Loucy (cell line): Measurements from ENCODE around the gene SLC6A13.

ENCODE experiments used
- H2AFZ ChIP-seq: fragments of 200-600 bp; sonication (generic); 2 replicates; pipeline ENCODE4 v1.6.0; 2016; ENCODE audit warnings: antibody characterized with exemption, mild to moderate bottlenecking, low read length, moderate library complexity
- H3F3A ChIP-seq: fragments of 200-600 bp; 2 replicates; pipeline ENCODE4 v1.6.0; 2016; ENCODE audit warnings: antibody characterized with exemption, low read depth, mild to moderate bottlenecking
- H3K27me3 ChIP-seq: fragments of 200-600 bp; sonication (generic); 2 replicates; pipeline ENCODE4 v1.6.1; 2014; ENCODE audit warnings: low read length, mild to moderate bottlenecking; ENCODE audit not compliant: insufficient read depth, poor library complexity, severe bottlenecking
- H3K36me3 ChIP-seq: fragments of 200-600 bp; sonication (generic); 2 replicates; pipeline ENCODE4 v1.6.1; 2016; ENCODE audit warnings: low read length; ENCODE audit not compliant: insufficient read depth
- H3K4me1 ChIP-seq: fragments of 200-600 bp; sonication (generic); 2 replicates; pipeline ENCODE4 v1.5.1; 2014; ENCODE audit warnings: low read length, mild to moderate bottlenecking; ENCODE audit not compliant: insufficient read depth, poor library complexity, severe bottlenecking
- H3K4me2 ChIP-seq: fragments of 200-600 bp; sonication (generic); 2 replicates; pipeline ENCODE4 v1.6.0; 2014; ENCODE audit warnings: antibody characterized with exemption, low read length, low read depth, mild to moderate bottlenecking; ENCODE audit not compliant: poor library complexity, severe bottlenecking
- H3K4me3 ChIP-seq: fragments of 200-600 bp; sonication (generic); 2 replicates; pipeline ENCODE4 v1.5.1; 2014; ENCODE audit warnings: low read length, mild to moderate bottlenecking, mixed read lengths; ENCODE audit not compliant: poor library complexity, severe bottlenecking
- H3K79me2 ChIP-seq: fragments of 200-600 bp; sonication (generic); 2 replicates; pipeline ENCODE4 v1.6.1; 2014; ENCODE audit warnings: low read length; ENCODE audit not compliant: insufficient read depth
- H3K9ac ChIP-seq: fragments of 200-600 bp; sonication (generic); 2 replicates; pipeline ENCODE4 v1.6.0; 2014; ENCODE audit warnings: mild to moderate bottlenecking, low read depth, low read length, moderate library complexity; ENCODE audit not compliant: poor library complexity, severe bottlenecking
- H3K9me2 ChIP-seq: fragments of 200-600 bp; sonication (generic); replicated peaks from 2 replicates; pipeline ENCODE4 v1.6.1; 2016; ENCODE audit warnings: low read depth, low read length, mixed read lengths
- H3K9me3 ChIP-seq: fragments of 200-600 bp; sonication (generic); 2 replicates; pipeline ENCODE4 v1.6.1; 2014; ENCODE audit warnings: mild to moderate bottlenecking, antibody characterized with exemption, low read length, low read depth; ENCODE audit not compliant: insufficient read depth
- H4K20me1 ChIP-seq: fragments of 200-600 bp; sonication (generic); 2 replicates; pipeline ENCODE4 v1.6.0; 2014; ENCODE audit warnings: antibody characterized with exemption, low read length, mild to moderate bottlenecking; ENCODE audit not compliant: insufficient read depth, poor library complexity, severe bottlenecking
- EZH2phosphoT487 ChIP-seq: fragments of 200-600 bp; IDR thresholded peaks from 2 replicates; pipeline ENCODE4 v1.6.1; 2018; ENCODE audit warnings: antibody characterized with exemption, mild to moderate bottlenecking, moderate library complexity, borderline replicate concordance
- TF ChIP-seq, protein P1 (sequence below): fragments of 200-600 bp; sonication (generic); conservative IDR thresholded peaks from 2 replicates; pipeline ENCODE4 v1.5.1; 2014; ENCODE audit warnings: mild to moderate bottlenecking, antibody characterized with exemption, low read length

Gene SLC6A13

DNA sequence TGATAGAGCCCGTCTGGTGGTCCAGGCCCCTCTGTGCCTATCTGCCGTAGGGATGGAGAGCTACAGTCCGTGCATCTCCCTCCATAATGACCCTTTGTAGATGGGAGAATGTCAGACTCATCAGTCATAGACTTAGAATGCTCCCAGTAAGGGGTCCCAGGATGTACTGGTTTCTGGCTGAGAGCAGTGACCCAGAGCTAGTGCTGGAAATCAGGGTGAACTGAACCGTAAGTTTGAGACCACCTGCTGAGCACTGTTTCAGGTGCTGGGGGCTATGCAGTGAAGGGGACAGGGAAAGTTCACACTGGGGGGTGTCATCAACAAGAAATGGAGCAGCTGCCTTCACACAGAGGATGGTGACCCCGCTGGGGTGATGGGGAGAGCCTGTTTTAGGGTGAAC lies 82.8 kb downstream of the SLC6A13 start:
- TF ChIP-seq EZH2phosphoT487, result no peak
- TF ChIP-seq, protein P1, sequence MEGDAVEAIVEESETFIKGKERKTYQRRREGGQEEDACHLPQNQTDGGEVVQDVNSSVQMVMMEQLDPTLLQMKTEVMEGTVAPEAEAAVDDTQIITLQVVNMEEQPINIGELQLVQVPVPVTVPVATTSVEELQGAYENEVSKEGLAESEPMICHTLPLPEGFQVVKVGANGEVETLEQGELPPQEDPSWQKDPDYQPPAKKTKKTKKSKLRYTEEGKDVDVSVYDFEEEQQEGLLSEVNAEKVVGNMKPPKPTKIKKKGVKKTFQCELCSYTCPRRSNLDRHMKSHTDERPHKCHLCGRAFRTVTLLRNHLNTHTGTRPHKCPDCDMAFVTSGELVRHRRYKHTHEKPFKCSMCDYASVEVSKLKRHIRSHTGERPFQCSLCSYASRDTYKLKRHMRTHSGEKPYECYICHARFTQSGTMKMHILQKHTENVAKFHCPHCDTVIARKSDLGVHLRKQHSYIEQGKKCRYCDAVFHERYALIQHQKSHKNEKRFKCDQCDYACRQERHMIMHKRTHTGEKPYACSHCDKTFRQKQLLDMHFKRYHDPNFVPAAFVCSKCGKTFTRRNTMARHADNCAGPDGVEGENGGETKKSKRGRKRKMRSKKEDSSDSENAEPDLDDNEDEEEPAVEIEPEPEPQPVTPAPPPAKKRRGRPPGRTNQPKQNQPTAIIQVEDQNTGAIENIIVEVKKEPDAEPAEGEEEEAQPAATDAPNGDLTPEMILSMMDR, result no peak
- H4K20me1 ChIP-seq, result no peaks in the 10 kb centered on the region

DNA sequence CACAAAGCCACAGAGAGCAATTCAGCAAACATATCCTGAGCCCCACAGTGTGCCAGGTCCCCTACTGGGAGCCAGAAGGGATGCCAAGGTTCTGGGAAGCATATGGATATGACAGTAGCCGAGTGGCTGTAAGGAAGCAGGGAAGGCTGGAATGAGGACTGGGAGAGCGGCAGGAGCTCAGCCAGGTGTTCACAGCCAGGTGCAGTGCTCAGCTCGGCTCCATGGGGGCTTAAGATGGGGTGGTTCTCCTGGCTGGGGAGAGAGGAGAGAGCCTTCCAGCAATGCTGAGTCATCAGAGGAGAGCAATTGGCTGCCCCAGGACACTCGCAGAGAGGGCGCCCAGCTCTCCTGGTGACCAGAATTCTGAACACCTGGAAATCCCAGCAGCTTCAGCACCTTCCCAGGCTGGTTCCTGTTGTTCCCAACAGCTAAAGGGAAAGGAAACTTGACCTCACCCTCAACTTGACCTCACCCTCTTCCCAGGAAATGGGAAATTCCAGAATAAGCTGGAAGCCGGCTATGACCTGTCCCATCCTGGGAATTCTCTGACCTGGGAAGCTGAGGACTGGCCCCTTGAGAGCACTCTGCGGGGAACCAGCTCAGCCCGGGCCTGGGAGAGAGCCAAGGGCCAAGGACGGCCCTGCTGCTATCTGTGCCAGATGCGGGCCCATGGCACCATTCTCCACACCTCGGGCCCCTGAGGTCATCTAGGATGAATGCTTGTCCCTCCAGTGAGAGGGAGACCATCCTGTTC lies 83.3 kb downstream of the SLC6A13 start:
- H3K4me1 ChIP-seq, result peaks cover 65% of the 10 kb centered on the region
- peak overlapping the region; percentile 48 for H3K4me3 ChIP-seq
- no peaks in the 10 kb centered on the region for H4K20me1 ChIP-seq
- H3K9me3 ChIP-seq, result no peaks in the 10 kb centered on the region
- no peaks in the 10 kb centered on the region for H3K9me2 ChIP-seq
- no peak overlapping the region for H2AFZ ChIP-seq
- H3K27me3 ChIP-seq, result no peaks in the 10 kb centered on the region
- TF ChIP-seq, protein P1, result no peak
- no peak for TF ChIP-seq EZH2phosphoT487
- H3K36me3 ChIP-seq, result no peaks in the 10 kb centered on the region
- H3F3A ChIP-seq, result no peaks in the 10 kb centered on the region
- H3K4me2 ChIP-seq, result peak overlapping the region; percentile 65
- no peaks in the 10 kb centered on the region for H3K79me2 ChIP-seq
- H3K9ac ChIP-seq, result peak overlapping the region; percentile 53

More for the DNA sequence above, 82.8 kb downstream of the SLC6A13 start:
- H3K9me2 ChIP-seq, result no peaks in the 10 kb centered on the region
- H3K79me2 ChIP-seq, result no peaks in the 10 kb centered on the region
- no peaks in the 10 kb centered on the region for H3K36me3 ChIP-seq
- H2AFZ ChIP-seq, result no peak overlapping the region
- H3K9ac ChIP-seq, result peak overlapping the region; percentile 53
- no peaks in the 10 kb centered on the region for H3F3A ChIP-seq
- no peaks in the 10 kb centered on the region for H3K27me3 ChIP-seq
- no peaks in the 10 kb centered on the region for H3K9me3 ChIP-seq
- peaks cover 66% of the 10 kb centered on the region for H3K4me1 ChIP-seq
- H3K4me3 ChIP-seq, result peak overlapping the region; percentile 48
- peak overlapping the region; percentile 65 for H3K4me2 ChIP-seq

DNA sequence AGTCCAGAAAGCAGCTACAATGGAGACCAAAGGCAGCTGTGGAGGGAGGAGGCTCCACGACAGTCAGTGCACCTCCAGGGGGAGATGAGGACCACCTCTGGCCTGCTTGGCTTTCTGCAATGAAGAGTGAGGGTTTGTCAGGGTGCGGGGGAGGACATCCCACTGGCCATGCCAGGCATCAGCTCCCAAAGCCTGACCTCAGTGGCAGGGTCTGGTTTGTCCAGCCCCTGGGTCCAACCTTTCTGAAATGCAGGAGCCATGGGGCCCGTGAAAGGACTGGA lies 83.9 kb downstream of the SLC6A13 start:
- no peaks in the 10 kb centered on the region for H3K36me3 ChIP-seq
- H4K20me1 ChIP-seq, result no peaks in the 10 kb centered on the region
- no peaks in the 10 kb centered on the region for H3K9me3 ChIP-seq
- H3K79me2 ChIP-seq, result no peaks in the 10 kb centered on the region
- TF ChIP-seq EZH2phosphoT487, result no peak
- TF ChIP-seq, protein P1, result peak; percentile 29; the same call in 1 of the 2 replicates
- H3K27me3 ChIP-seq, result no peaks in the 10 kb centered on the region
- peak overlapping the region; percentile 53 for H3K9ac ChIP-seq
- no peaks in the 10 kb centered on the region for H3K9me2 ChIP-seq
- H3K4me1 ChIP-seq, result peaks cover 69% of the 10 kb centered on the region
- H2AFZ ChIP-seq, result no peak overlapping the region
- H3K4me3 ChIP-seq, result peak overlapping the region; percentile 19
- H3K4me2 ChIP-seq, result peak overlapping the region; percentile 65
- no peaks in the 10 kb centered on the region for H3F3A ChIP-seq
